AG09309 (cell line): ENCODE results near the gene FXN.
"Not testable (repeated sequence)": the region's sequence is repeated elsewhere in the genome, so short reads cannot be mapped to it uniquely, and the experiment has no call there.

Experiments used
- DNase-seq: peaks from one replicate; pipeline ENCODE4 v3.0.0-alpha.2; 2010; ENCODE audit warnings: low read depth
- H3K4me3 ChIP-seq: 2 replicates; pipeline ENCODE4 v1.5.1; 2011; ENCODE audit warnings: mild to moderate bottlenecking, low read depth, low read length, moderate library complexity; ENCODE audit not compliant: control insufficient read depth
- TF ChIP-seq, protein P1 (sequence below): IDR thresholded peaks from 2 replicates; pipeline ENCODE4 v1.5.1; 2011; ENCODE audit warnings: mild to moderate bottlenecking, low read depth, low read length, inconsistent platforms; ENCODE audit not compliant: insufficient read depth, control insufficient read depth; ENCODE audit errors: missing control alignments

The FXN gene

GRCh38 chr9:69090946-69091345, 55.4 kb downstream of the FXN start:
- TF ChIP-seq, protein P1, sequence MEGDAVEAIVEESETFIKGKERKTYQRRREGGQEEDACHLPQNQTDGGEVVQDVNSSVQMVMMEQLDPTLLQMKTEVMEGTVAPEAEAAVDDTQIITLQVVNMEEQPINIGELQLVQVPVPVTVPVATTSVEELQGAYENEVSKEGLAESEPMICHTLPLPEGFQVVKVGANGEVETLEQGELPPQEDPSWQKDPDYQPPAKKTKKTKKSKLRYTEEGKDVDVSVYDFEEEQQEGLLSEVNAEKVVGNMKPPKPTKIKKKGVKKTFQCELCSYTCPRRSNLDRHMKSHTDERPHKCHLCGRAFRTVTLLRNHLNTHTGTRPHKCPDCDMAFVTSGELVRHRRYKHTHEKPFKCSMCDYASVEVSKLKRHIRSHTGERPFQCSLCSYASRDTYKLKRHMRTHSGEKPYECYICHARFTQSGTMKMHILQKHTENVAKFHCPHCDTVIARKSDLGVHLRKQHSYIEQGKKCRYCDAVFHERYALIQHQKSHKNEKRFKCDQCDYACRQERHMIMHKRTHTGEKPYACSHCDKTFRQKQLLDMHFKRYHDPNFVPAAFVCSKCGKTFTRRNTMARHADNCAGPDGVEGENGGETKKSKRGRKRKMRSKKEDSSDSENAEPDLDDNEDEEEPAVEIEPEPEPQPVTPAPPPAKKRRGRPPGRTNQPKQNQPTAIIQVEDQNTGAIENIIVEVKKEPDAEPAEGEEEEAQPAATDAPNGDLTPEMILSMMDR, result no peak
- DNase-seq, result no peak
- no peak overlapping the region for H3K4me3 ChIP-seq

DNA sequence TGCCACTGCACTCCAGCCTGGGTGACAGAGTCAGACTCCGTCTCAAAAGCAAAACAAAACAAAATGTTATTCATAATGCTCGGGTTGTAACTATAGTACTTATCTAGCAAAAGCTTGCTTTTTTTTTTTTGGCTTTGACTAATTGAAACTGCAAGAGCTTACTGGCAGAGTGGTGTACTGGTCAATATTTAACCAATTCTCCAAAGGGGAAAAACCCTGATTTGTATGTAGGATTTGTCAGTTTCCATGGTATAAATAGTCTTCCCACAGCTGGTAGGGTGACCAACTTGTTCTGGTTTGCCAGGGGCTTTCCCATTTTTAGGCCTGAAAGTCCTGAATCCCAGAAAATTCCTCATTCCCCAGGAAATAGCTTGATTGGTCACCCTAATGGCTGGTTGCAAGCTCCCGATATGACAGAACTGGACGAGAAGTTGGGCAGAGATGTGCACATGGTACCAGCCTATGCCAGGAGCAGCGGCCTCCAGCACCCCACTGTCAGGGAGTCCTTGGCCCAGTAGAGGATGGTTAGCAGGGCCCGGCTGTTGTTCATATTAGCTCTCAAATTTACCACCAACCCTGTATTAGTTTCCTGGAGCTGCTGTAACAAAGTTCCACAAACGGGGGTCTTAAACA, 58.0 kb downstream of the FXN start:
- H3K4me3 ChIP-seq, result no peak overlapping the region
- TF ChIP-seq, protein P1, result no peak
- no peak for DNase-seq

- not testable (repeated sequence) for H3K4me3 ChIP-seq, DNase-seq
Observed at GRCh38 chr9:69094361-69095135, 59.0 kb downstream of the FXN start.

- H3K4me3 ChIP-seq, result no peak overlapping the region
- TF ChIP-seq, protein P1, result no peak
- DNase-seq, result peak; percentile 24
Observed at GRCh38 chr9:69097064-69097463, 61.5 kb downstream of the FXN start.

DNA sequence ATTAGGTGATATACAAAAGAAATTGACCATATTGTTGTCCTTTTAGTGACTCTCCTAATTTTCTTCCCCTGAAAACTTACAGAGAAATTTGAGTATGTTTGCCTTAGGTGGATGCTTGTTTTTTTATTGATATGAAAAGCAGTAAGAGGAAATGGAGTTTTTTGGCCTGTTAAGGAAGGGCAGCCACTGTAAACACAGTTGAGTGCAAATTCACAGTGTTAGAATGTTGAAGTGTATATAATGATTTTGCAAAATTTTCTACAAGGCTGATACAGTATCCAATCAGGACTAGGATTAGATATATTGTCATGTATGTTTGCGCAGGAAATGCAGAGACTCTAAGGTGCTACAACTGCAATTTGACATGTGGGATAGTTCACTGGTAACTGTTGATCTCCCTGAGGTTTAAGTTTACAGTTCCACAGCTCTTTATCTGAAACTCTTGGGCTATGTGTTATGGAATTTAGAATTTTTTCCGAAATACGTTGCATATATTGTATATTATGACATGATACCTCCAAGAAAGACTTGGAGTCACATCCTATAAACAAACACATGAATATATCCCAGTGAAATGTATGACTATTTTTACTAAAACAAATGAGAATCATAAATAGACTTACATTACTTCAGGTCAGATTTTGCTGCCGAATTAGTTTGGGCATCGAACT, 62.5 kb downstream of the FXN start:
- no peak overlapping the region for H3K4me3 ChIP-seq
- TF ChIP-seq, protein P1, result no peak
- no peak for DNase-seq

DNA sequence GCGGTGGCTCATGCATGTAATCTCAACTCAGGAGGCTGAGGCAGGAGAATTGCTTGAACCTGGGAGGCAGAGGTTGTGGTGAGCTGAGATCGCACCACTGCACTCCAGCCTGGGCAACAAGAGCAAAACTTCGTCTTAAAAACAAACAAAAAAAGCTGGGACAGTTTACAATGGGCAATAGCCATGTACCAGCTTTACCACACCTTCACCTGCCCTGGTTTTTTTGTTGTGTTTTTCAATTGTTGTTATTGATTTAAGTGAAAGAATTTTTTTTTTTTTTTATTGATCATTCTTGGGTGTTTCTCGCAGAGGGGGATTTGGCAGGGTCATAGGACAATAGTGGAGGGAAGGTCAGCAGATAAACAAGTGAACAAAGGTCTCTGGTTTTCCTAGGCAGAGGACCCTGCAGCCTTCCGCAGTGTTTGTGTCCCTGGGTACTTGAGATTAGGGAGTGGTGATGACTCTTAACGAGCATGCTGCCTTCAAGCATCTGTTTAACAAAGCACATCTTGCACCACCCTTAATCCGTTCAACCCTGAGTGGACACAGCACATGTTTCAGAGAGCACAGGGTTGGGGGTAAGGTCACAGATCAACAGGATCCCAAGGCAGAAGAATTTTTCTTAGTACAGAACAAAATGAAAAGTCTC, 67.9 kb downstream of the FXN start:
- DNase-seq, result not testable (repeated sequence)

DNA sequence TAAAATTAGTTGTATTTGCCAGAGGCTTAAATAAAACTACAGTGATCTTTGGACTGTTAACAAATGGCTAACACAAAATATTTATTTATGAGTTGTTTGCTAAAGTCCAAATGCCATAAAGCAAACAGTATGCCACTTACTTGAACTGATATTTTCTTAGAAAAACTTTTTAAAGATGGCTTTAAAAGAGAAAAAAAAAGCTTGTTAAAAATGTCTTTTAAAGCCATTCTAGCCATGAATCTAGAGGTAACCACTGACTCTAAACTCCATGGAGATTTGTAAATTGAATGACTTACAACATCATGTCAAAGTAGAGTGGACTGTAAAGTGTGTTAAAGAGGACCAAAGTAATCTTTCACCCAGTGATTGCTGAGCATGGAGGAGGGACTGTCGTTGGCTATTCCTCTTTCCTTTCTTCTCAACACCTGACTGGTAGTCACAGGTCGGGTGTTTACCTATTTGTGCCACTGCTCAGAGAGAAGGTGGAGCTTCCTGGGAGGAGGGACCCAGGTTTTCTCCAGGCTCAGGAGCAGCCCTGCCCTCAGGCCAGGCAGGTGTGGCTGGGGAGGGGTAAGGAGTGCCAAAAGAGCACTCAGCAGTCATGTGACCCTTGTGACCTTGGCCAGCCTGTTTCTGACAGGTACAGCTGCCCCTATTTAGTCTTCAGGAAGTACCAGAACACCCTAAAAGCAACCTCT, 69.4 kb downstream of the FXN start:
- TF ChIP-seq, protein P1, result no peak
- no peak for DNase-seq
- H3K4me3 ChIP-seq, result no peak overlapping the region

More for the DNA sequence above, 67.9 kb downstream of the FXN start:
- H3K4me3 ChIP-seq, result not testable (repeated sequence)
